DND-41 (cell line): ENCODE data around the gene HDGF.

Experiments
- CTCF ChIP-seq: IDR thresholded peaks from 2 replicates; pipeline ENCODE4 v1.5.1; 2012; ENCODE audit warnings: borderline replicate concordance, low read length, moderate library complexity, mild to moderate bottlenecking; ENCODE audit not compliant: poor library complexity, severe bottlenecking; ENCODE audit errors: extremely low read depth
- EZH2 ChIP-seq: IDR thresholded peaks from 3 replicates; pipeline ENCODE4 v1.6.1; 2012; ENCODE audit warnings: borderline replicate concordance, low read depth, mild to moderate bottlenecking, moderate library complexity, low read length, inconsistent platforms; ENCODE audit not compliant: severe bottlenecking

GRCh38 chr1:156765666-156766065 is 14.2 kb upstream of the HDGF start:
- no peak for TF ChIP-seq CTCF
- no peak for TF ChIP-seq EZH2
